Embryonic facial prominence (tissue), 1 donor: Measurements from ENCODE around the gene NPDC1.
"Not testable (repeated sequence)": the region's sequence is repeated elsewhere in the genome, so short reads cannot be mapped to it uniquely, and the experiment has no call there.

Source experiments
- DNase-seq: peaks from one replicate; pipeline ENCODE4 v3.0.0-alpha.2; 2016; ENCODE audit errors: extremely low spot score

NPDC1 gene

DNA sequence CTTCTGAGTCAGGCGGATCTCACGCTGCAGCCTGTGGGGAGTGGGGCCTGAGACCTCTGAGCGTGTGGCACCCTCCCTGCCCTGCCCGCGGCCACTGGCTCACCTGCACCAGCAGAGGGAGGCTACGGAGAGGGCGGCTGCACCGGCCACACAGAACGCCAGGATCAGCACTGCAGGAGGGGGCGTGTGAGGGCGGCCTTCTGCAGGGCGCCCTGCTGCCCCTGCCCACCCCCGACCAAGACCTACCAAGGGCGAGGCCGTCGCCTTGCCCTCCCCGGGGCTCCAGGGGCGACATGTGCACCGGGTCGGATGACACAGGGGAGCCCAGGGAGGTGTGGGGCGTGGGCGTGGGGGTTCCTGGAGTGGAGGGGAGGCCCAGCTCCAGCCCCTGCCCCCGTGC lies 5.4 kb downstream of the NPDC1 start:
- DNase-seq, result no peak

DNA sequence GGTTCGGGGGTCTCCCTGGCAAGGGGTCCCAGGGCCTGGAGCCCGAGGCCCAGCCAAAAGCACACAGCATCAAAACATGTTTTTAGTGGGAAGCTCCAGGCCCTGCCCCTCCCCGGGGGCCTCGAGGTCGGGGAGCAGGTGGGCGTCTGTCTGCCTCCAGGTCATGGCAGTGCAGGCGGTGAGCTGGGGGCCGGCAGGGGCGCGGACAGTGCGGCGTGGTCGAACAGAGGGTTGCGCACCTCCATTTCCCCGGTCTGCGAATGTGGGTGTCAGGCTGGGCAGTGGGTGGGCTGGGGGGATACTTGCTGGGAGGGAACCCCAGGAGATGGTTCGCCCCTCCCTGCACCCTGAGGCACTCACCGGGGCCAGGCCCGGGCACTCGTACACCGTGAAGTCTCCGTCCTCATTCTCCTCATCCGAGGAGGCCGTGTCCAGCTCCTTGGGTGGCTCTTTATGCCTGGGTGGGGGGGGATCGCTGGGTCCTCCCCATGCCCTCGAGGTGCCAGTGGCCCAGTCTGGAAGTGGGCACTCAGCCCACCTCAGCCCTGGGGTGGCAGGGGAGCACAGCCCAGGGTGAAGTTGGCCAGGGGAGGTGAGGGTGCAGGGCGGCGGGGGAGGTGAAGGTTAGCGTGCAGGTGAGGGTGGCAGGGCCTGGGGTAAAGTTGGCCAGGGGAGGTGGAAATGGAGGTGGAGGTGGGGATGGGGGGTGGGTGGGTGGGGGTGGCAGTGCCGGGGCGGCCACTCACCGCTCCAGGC lies 6.2 kb downstream of the NPDC1 start:
- DNase-seq, result no peak

DNA sequence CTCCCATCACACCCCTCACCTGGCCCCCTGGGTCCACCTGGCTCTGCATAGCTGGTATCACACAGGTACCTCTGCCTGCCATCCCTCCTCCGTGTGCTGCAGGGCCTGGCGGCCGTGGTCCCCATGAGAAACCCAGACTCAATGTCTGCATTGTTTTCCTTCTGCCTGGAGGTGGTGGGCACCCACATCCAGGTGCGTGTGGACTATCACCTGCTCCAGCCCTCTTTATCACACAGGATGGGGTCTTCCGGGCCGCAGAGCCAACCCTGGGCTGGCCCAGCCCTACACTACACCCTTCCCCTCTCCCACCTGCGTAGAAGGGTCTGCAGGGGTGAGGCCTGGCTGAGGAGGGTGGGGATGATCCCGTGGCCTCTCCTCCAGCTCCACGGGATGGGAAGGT lies 7.1 kb downstream of the NPDC1 start:
- DNase-seq, result no peak

DNA sequence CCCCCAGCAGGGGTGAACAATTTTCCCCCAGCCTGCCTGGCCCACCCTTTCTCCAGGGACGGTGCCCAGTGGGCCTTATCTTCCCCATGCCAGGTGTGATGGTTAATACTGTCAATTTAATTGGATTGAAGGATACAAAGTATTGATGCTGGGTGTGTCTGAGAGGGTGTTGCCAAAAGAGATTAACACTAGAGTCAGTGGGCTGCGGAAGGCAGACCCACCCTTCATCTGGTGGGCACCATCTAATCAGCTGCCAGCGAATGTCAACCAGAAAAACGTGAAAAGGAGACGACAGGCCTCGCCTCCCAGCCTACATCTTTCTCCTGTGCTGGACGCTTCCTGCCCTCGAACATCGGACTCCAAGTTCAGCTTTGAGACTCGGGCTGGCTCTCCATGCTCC lies 8.5 kb downstream of the NPDC1 start:
- no peak for DNase-seq

DNA sequence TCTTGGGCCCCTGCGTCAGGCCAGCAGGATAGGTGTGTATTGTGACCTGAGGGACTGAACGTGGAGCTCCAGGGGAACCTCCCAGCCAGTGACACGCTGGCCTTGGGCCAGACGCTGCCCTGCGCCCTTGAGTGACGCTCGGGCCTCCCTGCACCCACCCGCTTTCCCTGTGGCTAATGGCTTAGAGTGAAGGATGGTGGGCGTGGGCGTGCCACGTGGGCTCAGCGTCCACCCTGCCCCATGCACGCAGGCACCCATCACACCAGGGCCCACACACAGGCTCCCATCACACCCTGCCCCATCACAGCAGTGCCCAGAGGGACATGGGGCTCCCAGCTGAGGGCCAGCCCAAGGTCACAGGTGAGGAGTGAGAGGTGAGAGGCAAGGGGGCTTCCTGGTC lies 8.9 kb downstream of the NPDC1 start:
- no peak for DNase-seq

DNA sequence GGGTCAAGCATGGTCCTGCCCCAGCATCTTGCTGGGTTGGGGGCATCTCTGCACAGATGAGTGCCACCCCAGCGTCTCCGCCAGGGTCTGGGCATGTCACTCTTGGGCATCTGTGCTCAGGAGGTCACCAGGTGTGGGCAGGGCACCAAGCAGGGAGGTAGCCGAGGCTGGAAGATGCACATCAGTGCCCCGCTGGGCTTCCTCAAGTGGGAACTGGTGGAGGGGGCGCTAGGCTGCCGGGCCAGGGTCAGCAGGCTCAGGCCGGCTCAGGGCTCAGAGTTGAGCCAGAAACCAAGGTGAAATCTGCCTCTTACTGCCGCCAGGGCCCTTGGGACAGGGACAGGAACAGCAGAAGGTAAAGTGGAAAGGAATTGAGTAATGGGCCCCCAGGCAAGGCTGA lies 10.0 kb downstream of the NPDC1 start:
- no peak for DNase-seq

DNA sequence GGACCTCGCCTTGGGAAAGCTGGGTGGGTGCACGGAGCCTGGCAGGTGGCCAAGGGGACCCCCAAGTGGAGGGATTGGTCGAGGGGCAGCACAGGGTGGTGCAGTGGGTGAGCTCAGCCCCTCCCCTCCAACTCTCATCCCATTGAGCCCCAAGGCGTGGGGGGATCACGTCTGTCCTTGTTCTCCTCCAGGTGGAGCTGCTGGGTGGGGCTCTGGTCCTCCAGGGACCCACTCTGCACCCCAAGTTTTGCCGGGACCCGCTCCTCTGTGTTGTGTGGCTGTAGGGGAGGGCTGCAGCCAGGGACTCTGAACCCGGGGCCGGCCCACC lies 10.5 kb downstream of the NPDC1 start:
- no peak for DNase-seq

DNA sequence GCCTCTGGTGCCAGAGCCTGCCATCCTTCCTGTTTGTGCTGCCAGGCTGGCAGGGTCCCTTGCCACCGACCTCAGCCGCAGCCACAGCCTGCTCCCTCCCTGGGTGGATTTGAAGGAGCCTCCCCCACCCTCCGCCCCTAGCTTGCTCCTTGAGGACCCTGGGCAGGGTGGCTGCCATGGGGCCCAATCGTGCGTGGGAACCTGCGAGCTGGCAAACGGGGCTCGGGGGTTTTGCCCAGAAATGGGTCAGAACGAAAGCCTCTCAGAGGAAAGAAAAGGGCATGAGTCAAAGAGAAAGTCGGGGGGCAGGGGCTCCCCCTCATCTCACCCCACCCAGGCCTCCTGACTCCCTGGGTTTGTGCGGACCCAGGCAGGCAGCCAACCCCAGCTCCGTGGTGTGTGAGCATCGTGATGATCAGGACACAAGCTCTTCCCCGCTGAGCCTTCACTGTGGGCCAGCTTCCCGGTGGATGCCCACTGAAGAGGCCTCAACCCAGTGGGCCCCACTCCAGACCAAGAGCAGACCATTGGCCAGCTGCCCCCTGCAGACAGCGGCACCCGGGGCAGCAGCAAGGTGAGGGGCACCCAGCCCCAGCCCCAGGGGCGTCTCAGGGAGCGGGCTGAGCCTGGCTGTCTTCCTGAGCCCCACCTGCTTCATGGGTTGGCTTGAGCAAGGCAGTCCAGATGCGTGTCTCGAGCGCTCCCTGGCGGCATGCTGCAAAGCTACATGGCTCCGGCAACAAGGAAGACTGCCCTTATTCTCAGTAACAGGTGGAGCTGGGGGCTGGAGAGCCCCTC lies 11.1 kb downstream of the NPDC1 start:
- DNase-seq, result peak; percentile 77

DNA sequence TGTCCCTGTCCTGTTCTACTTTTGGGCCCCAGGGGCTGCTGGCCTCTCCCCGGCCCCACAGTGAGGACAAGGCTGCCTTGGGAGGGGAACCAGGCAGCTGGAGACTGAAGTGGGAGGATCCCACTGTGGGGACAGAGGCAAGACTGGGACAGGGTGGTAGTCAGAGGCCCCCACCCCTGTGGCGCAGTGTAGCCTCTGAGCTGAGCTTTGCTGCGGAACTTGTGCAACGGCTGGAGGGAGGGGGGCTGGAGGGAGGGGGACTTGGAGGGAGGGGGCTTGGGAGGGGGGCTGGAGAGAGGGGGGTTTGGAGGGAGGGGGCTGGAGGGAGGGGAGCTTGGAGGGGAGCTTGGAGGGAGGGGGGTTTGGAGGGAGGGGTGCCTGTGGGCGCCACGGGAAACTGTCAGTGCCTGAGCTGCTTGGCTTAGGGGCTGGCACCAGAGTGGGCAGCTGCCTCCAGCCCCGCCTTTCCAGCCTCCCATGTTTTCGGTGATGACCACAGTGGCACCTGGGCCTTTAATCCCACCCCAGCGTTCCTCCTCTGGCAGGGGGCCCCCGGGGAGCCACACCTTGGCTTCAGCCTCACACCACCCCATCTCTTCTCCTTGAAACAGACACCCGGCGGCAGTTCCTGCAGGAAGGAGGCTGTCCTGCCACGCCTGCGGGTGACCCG lies 11.8 kb downstream of the NPDC1 start:
- DNase-seq, result no peak

DNA sequence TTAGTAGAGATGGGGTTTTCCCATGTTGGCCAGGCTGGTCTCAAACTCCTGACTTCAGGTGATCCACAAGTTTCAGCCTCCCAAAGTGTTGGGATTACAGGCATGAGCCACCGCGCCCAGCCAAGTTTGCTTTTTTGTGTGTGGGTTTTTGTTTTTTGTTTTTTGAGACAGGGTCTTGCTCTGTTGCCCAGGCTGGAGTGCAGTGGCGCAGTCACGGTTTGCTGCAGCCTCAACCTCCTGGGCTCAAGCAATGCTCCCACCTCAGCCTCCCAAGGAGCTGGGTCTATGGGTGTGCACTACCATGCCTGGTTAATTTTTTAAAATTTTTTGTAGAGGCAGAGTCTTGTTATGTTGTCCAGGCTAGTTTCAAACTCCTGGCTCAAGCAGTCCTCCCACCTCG lies 12.5 kb downstream of the NPDC1 start:
- DNase-seq, result not testable (repeated sequence)

DNA sequence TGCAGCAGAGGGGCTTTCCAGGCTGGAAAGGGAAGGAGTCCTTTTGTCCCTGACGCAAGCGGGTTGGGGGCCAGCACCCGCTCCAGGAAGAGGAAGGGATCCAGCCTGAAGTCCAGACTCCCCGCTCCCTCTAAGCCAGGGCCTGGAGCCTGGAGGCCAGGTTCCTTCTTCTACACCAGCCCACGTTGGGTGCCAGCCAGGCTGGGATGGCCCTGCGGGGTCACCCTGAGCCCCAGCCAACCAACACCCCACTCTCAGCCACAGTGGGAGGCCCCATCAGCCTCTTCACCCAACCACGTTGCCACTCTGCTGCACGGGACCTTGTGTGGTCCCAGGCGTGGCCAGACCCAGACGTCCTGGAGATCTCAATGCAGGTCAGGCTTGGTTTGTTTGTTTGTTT lies 13.1 kb downstream of the NPDC1 start:
- DNase-seq, result no peak

DNA sequence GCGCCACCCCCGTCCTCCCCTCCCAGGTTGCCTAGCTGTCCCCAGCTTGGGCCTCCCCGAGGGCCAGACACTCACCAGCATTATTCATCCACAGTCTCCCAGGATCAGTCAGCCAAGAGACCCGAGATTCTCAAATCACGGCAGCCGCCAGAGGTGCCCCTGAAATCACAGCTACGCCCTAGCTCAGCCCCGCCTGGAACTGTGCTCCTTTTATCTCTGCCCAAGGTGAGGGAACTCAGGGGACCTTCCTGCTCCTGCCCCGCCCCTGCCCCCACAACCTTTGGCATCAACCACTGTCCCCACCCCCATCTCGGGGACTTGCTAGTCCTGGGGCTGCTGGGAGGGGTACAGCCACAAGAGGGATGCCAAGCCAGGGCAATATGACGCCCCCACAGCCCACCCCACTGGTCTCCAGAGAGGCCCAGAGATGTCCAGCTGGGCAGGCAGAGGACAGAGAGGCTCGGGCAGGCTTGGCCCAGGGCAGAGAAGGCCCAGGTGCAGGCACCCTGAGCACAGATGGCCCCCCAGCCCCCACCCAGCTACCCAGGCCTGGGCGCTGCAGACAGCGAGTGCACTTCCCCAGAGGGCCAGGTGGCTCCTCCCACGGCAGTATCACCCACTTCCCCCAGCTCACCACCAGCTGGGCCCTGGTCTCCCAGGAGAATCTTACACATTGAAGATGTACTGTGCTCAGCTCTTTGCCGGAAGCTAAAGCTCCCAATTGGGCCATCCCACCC lies 13.9 kb downstream of the NPDC1 start, which contains the start of gene FUT7:
Gene FUT7, minus strand, starts transcription at position 185 of the 737 bp plus-strand sequence. Its CDS starts 97 bp downstream, at position 88.
- no peak for DNase-seq

DNA sequence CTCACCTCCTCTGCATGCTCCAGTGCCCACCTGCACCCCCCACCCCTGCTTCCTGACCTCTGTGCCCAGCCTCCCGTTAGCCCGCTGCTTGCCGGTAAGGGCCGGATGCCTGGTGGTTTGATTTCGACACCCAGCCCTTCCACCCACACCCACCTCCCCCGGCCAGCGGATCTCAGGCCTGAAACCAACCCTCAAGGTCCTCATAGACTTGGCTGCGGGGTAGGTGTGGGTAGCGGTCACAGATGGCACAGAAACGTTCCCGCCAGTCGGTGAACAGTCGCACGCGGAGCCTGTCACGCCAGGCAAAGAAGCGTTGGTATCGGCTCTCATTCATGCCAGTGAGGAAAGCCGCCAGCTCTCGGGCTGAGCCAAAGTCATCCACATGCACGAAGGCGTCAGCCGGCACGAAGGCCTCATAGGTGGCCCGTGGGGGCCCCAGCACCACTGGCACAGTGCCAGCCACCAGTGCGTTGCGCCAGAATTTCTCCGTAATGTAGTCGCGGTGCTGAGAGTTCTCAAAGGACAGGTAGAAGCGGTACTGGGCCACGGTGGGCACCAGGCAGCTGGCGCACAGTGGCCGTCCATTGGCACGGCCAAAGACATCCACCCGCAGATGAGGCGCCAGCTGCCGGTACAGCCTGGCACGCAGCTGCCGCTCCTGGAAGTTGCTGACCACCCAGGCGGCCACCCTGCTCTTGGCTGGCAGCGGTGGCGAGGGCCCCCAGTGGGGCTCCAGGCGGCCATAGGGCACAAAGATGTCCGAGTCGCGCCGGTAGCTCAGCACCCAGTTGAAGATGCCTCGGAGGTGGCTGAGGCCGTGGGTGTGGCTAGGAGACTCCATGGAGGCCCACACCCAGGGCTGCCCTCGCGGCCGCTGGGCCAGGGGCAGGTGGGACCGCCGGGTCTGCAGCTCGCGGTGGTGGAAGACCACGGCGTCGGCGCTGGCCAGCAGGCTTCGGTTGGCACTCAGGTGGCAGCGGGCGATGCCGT lies 15.1 kb downstream of the NPDC1 start:
- DNase-seq, result no peak

DNA sequence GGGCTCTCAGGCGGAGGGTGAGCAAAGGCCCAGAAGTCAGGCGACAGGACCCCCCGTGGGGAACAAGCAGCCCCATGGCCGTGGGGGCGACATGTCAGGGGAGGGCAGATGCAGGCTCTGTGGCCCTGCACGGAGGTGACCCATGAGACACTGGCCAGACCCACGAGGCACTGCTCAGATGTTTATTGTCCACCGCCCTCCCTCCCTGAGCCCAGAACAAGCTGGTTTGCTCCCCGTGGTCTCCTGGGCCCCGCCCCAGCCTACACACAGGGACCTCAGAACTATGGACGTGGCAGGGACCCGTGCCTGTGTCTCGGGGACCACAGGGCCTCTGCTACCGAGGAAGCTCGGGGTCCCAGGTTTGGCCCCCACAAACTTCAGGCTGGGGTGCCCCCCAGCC lies 16.0 kb downstream of the NPDC1 start:
- no peak for DNase-seq

DNA sequence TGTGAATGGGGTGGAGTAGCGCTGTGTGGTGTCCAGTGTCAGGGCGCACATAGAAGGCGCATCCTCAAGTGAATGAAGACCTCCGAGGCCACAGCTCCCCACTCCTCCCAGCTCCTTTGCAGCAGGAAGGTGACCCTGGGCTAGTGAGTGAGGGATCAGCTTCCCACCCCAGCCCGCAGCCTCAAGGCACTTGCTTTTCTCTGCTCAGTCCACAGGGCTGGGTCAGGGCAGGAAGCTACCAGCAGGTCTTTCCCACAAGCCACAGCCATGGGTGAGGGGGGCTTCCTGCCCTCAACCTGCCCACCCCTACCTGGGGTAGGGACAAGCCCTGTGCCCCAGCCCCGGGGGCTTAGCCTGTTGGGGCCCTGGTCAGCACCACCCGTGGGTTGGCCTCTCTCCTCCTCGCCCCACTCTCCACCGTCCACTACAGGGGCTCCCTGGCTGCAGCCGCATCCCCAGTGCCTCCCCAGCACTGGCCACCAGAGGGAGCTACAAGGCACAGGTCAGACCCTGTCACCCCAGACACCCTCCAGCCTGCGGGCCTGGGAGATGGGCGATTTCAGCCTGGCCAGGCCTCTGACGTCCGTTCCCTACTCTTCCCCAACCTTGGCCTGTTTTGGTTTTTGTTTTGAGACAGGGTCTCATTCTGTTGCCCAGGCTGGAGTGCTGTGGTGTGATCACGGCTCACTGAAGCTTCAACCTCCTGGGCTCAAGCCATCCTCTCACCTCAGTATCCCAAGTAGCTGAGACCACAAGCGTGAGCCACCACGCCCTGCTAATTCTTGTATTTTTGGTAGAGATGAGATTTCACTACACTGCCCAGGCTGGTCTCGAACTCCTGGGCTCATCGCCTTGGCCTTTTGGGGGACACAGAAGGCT lies 16.7 kb downstream of the NPDC1 start:
- no peak for DNase-seq

DNA sequence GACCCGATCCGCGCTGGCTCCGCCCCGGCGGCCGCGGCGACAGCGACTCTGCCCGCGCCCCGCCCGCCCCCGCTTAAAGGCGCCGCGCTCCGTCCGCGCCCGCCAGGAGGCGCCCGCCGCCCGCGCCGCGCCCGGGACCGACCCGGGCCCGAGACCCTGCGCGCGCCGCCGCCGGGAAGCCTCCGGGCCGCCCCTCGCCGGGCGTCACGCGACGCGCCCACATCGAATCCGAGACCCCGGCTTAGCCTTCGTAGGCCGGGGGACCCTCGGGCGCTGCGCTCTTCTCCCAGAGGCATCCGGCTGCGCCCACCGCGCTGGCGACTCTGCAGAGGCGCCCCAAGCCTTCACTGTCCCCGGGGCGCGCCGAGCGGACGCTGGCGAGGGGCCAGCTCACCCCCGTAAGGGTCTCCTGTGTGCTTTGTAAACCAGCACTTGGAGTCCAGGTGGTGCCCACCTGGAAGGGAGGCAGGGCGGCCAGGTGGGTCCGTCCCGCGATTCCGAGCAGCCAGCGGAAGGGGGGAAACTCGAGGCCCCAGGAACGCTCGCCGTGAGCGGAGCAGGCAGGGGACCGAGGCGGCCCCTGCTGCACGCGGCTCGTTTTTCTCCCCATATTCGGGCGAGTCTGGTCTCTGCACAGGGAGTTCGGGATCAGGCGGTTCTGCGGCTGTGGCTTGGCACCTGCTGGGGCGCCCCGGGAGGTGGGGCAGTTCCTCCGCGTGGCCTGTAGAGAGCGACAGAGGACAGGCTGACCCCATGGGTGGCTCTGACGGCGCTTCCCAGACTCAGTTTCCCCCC lies 17.5 kb downstream of the NPDC1 start:
- DNase-seq, result no peak

DNA sequence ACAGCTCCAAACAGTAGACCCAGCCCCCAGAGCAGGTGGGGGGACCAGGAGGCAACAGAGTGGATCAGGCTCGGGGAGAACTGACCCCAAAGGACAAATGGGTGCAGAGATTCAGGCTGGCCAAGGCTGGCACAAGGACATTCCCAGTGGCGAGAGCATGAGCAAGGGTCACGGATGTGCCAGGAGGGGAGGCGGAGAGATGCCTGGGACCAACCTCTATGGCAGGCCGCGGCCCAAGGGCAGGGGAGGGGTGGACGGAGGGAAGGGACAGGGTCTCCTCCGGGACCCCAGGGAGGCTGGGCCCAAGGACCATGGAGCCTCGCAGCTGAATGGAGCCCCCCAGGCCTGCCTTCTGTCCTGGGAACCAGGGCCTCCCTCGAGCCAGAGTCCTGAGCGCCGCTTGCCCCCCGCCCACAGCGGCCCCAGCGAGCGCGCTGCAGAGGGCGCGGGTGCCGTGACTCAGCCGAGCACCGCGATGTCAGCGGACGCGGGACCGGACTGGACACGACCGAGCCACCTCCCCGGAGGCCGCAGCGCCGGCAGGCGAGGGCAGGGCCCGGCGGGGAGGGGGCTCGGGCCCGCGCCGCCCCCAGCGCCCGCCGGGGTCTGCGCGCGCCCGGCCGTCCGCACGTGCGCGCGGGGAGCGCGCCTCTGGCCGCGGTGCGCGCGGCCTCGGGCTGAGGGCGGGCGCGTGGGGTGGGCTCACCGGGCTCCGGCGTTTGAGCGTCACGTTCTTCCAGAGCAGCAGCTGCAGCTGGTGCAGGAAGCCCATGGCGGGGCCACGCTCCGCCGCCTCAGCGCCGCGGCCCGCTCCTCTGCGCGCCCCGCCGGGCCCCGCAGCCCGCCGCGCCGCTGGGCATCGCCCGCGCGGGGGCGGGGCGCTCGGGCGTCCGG lies 18.4 kb downstream of the NPDC1 start, which contains the start of gene ABCA2:
Gene ABCA2, minus strand, starts transcription at position 869 of the 894 bp plus-strand sequence. Its CDS starts 97 bp downstream, at position 772.
- no peak for DNase-seq

DNA sequence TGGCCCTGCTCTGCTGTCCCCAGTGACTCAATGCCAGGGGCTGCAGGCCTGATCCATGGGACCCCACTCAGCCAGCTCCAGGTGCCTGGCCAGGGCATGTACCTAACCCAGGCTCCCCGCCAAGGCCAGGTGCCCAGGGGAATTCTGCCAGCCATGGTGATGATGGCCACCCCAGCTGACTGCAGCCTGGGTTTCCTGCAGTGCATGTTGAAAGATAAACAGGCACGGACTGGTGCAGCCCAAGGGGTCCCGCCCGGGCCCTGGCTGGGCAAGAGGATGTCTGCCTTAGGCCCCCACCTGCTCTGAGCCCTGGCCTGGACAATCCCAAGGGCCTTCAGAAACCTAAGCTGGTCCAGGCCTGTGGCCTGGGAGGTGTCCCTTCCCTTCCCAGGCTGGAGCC lies 19.1 kb downstream of the NPDC1 start:
- no peak for DNase-seq
